CD4-positive, alpha-beta T cell (primary cell): ENCODE data around the gene C2CD4C. TPM values are rescaled to one million over a fixed set of nuclear protein-coding genes. Genes with fewer than 3 reads are reported as not detected.

Experiments used
- ATAC-seq: fragments of 200-7000 bp; cut with Tn5 transposase; one replicate; pipeline ENCODE4 v1.10.0; 2022; ENCODE audit warnings: mild to moderate bottlenecking; ENCODE audit not compliant: poor library complexity
- CTCF ChIA-PET: fragments of 350-600 bp; sonication (Branson Sonifier 250); formaldehyde crosslinking; loops from one replicate; lab custom pipeline; 2021; ENCODE audit warnings: antibody characterized with exemption, inconsistent platforms; lab: Charles Lee
- POLR2A ChIA-PET: fragments of 350-600 bp; sonication (Branson Sonifier 250); formaldehyde crosslinking; loops from one replicate; lab custom pipeline; 2021; ENCODE audit warnings: antibody characterized with exemption, inconsistent platforms; lab: Charles Lee
- DNase-seq, 14 experiments: peaks; one replicate each; pipeline ENCODE4 v3.0.0-alpha.2; 2013 to 2020; ENCODE audit warnings: mixed read lengths in 2 of 14
- H3K27ac ChIP-seq, 2 donors: one replicate each; pipeline versions ENCODE4 v1.5.1 to v1.7.0; 2013; ENCODE audit warnings: low read length in 2 of 2, low read depth in 1 of 2, mild to moderate bottlenecking in 1 of 2
- H3K27me3 ChIP-seq, 2 experiments: 1 replicate in 1 of 2; 2 replicates in 1 of 2; pipeline versions ENCODE4 v1.6.1 to v1.7.0; 2013; ENCODE audit warnings: low read length in 2 of 2, control low read depth in 1 of 2, mild to moderate bottlenecking in 1 of 2, moderate library complexity in 1 of 2; ENCODE audit not compliant: insufficient read depth in 2 of 2, control insufficient read depth in 1 of 2
- H3K36me3 ChIP-seq: one replicate; pipeline ENCODE4 v1.6.1; 2013; ENCODE audit warnings: low read length, control low read depth; ENCODE audit not compliant: insufficient read depth
- H3K4me1 ChIP-seq: one replicate; pipeline ENCODE4 v1.6.1; 2013; ENCODE audit warnings: low read length, control low read depth; ENCODE audit not compliant: insufficient read depth
- H3K4me3 ChIP-seq: one replicate; pipeline ENCODE4 v1.5.1; 2013; ENCODE audit warnings: mild to moderate bottlenecking, low read length, moderate library complexity
- H3K9me3 ChIP-seq, 2 experiments: 1 replicate in 1 of 2; 2 replicates in 1 of 2; pipeline versions ENCODE4 v1.6.1 to v1.7.0; 2013; ENCODE audit warnings: low read length in 2 of 2, mild to moderate bottlenecking in 2 of 2, control low read depth in 1 of 2, moderate library complexity in 1 of 2; ENCODE audit not compliant: control insufficient read depth in 1 of 2, insufficient read depth in 1 of 2
- H3K27ac Mint-ChIP-seq: one replicate; pipeline ENCODE4 v1.8.0; 2020; ENCODE audit warnings: mixed read lengths
- H3K27me3 Mint-ChIP-seq: one replicate; pipeline ENCODE4 v1.8.0; 2021; ENCODE audit warnings: mixed read lengths
- H3K36me3 Mint-ChIP-seq: one replicate; pipeline ENCODE4 v1.8.0; 2021; ENCODE audit warnings: low read depth, mixed read lengths
- H3K4me1 Mint-ChIP-seq: one replicate; pipeline ENCODE4 v1.8.0; 2021; ENCODE audit warnings: low read depth, mixed read lengths
- H3K4me3 Mint-ChIP-seq: one replicate; pipeline ENCODE4 v1.8.0; 2020; ENCODE audit warnings: mild to moderate bottlenecking, mixed read lengths
- H3K9me3 Mint-ChIP-seq: one replicate; pipeline ENCODE4 v1.8.0; 2020; ENCODE audit warnings: mixed read lengths
- CTCF ChIP-seq: fragments of 200-600 bp; IDR thresholded peaks from one replicate; pipeline ENCODE4 v1.8.0; 2022; ENCODE audit warnings: antibody characterized with exemption, mild to moderate bottlenecking
- intact Hi-C, 2 experiments: fragments of 100-400 bp; cut with DNase I in 1 of 2; cut with micrococcal nuclease in 1 of 2; formaldehyde crosslinking; loops; one replicate each; pipeline versions ENCODE4 v1.15.1 to v1.9.0; 2023 to 2025; cut with DNase I, micrococcal nuclease
- total RNA-seq, 174 experiments: library from RNA in 2 of 174; stranded (reverse) in 2 of 174; gene quantifications; one replicate each; pipeline ENCODE4 v1.2.3 and lab custom pipeline; 2021 to 2026

The C2CD4C gene
- total RNA-seq, 2 experiments from 2014 or later: not detected

GRCh38 chr19:447816-448560, 39.0 kb upstream of the C2CD4C start:
- DNase-seq (no peak), ATAC-seq (no peak)
- CTCF ChIA-PET: no interaction called here
- H3K4me1 Mint-ChIP-seq: no peaks in the 10 kb centered on the region
- H3K9me3 ChIP-seq: peaks cover 0 to 27% of the 10 kb centered on the region in 2 experiments
- H3K4me1 ChIP-seq: no peaks in the 10 kb centered on the region
- H3K9me3 Mint-ChIP-seq: no peaks in the 10 kb centered on the region
- TF ChIP-seq CTCF: no peak
- POLR2A ChIA-PET: no interaction called here
- H3K27ac Mint-ChIP-seq: no peak overlapping the region
- H3K27me3 ChIP-seq: no peaks in the 10 kb centered on the region
- H3K36me3 ChIP-seq: no peaks in the 10 kb centered on the region
- no peak overlapping the region for H3K27ac ChIP-seq
- H3K36me3 Mint-ChIP-seq: no peaks in the 10 kb centered on the region
- H3K27me3 Mint-ChIP-seq: peaks cover 3% of the 10 kb centered on the region
- H3K4me3 Mint-ChIP-seq: no peak overlapping the region
- no peak overlapping the region for H3K4me3 ChIP-seq
- intact Hi-C loops: no loop called here

- intact Hi-C loops: no loop called here
- no peaks in the 10 kb centered on the region for H3K4me1 ChIP-seq
- ChIA-PET POLR2A (no interaction called here), CTCF (no interaction called here)
- no peak for TF ChIP-seq CTCF
- no peak overlapping the region for H3K4me3 ChIP-seq
- H3K27ac Mint-ChIP-seq: no peak overlapping the region
- DNase-seq (no peak), ATAC-seq (no peak)
- H3K27ac ChIP-seq: no peak overlapping the region
- H3K27me3 Mint-ChIP-seq: peaks cover 3% of the 10 kb centered on the region
- H3K36me3 ChIP-seq: no peaks in the 10 kb centered on the region
- H3K36me3 Mint-ChIP-seq: no peaks in the 10 kb centered on the region
- H3K27me3 ChIP-seq: no peaks in the 10 kb centered on the region
- no peaks in the 10 kb centered on the region for H3K9me3 Mint-ChIP-seq
- peaks cover 0 to 27% of the 10 kb centered on the region in 2 experiments for H3K9me3 ChIP-seq
- H3K4me1 Mint-ChIP-seq: no peaks in the 10 kb centered on the region
- no peak overlapping the region for H3K4me3 Mint-ChIP-seq
Measured at GRCh38 chr19:447064-447426, 38.1 kb upstream of the C2CD4C start.

GRCh38 chr19:444677-445210, 35.8 kb upstream of the C2CD4C start:
- Histone ChIP-seq H3K27me3 (peaks cover 11 to 13% of the 10 kb centered on the region in 2 experiments), H3K9me3 (peaks cover 0 to 23% of the 10 kb centered on the region in 2 experiments), H3K36me3 (no peaks in the 10 kb centered on the region), H3K4me1 (no peaks in the 10 kb centered on the region), H3K4me3 (no peak overlapping the region), H3K27ac (no peak overlapping the region)
- Mint-ChIP-seq H3K27ac (no peak overlapping the region), H3K4me1 (no peaks in the 10 kb centered on the region), H3K27me3 (peaks cover 20% of the 10 kb centered on the region), H3K4me3 (no peak overlapping the region), H3K9me3 (no peaks in the 10 kb centered on the region), H3K36me3 (no peaks in the 10 kb centered on the region)
- no peak for DNase-seq
- POLR2A ChIA-PET: no interaction called here
- CTCF ChIA-PET: no interaction called here
- TF ChIP-seq CTCF: no peak
- ATAC-seq: no peak
- intact Hi-C loops: no loop called here
